Sigmoid colon (tissue), 4 donors: Measurements from ENCODE around the gene C2CD4C.

Source experiments
- CTCF ChIP-seq, 4 experiments: fragments of 450-650 bp in 3 of 4; fragments of 200-600 bp in 1 of 4; IDR thresholded peaks; one replicate each; pipeline ENCODE4 v1.5.1; 2016 to 2019; ENCODE audit warnings: antibody characterized with exemption in 4 of 4, mild to moderate bottlenecking in 3 of 4, moderate library complexity in 2 of 4
- POLR2A ChIP-seq, 2 donors: fragments of 450-650 bp; IDR thresholded peaks; one replicate each; pipeline ENCODE4 v1.6.1; 2016; ENCODE audit warnings: antibody characterized with exemption in 2 of 2, mild to moderate bottlenecking in 2 of 2, moderate library complexity in 2 of 2
- POLR2AphosphoS5 ChIP-seq, 4 donors: sonication (generic); formaldehyde crosslinking; IDR thresholded peaks; one replicate each; pipeline ENCODE4 v1.6.1; 2017; ENCODE audit warnings: antibody characterized with exemption in 4 of 4

- TF ChIP-seq CTCF (IDR thresholded peaks at IDR 0.05) (no peak), POLR2AphosphoS5 (IDR thresholded peaks at IDR 0.05) (no peak), POLR2A (IDR thresholded peaks at IDR 0.05) (no peak)
These were observed 14.9 kb upstream of the C2CD4C start for GRCh38 chr19:423691-424466.
